Measurements from ENCODE around the gene MARCHF10. TPM values are rescaled to one million over a fixed set of nuclear protein-coding genes. Genes with fewer than 3 reads are reported as not detected.

MARCHF10 gene
- total RNA-seq, 4 donors from 2014 or later, result 2.1 TPM; not detected in 3

DNA sequence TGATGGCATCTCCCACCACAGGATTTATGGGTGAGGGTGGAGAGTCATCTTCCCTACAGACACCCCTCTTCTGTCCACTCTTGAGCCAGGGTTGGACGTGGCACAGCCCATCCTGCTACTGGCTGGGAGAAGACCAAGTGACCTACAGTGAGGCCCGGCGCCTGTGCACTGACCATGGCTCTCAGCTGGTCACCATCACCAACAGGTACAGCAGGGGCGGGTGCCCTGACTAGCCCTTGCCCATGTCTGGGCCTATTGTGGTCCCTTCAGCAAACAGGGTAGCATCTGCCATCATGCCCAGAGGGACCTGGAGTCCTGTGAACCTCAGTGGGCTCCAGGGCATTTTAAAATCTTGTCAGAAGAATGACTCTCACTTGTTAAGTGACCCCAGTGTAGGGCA is 132.4 kb downstream of the MARCHF10 start:
- intact Hi-C loops (cut with DNase I; ENCODE audit: low total_unique reads) (no loop called here), in situ Hi-C loops (cut with MboI; ENCODE audit: low pct_ligation_motif_present in 1 of 4, low pct_unique_long_range_greater_than_20kb in 1 of 4, low sequenced_read_pairs in 3 of 4) (loop anchor here in 1 of 4 donors (25.0 kb wide), 1 partner anchor 737 kb away; no protein-coding TSS in a partner anchor)
- no peak for DNase-seq
- Histone ChIP-seq H3K4me1 (no peaks in the 10 kb centered on the region), H3K27me3 (no peaks in the 10 kb centered on the region), H3K36me3 (no peaks in the 10 kb centered on the region), H3K27ac (no peak overlapping the region), H3K4me3 (no peak overlapping the region), H3K9me3 (no peaks in the 10 kb centered on the region)
- 92% methylated on average over 4 of the region's 4 CpGs; no CpG with 5 or more reads in 1 of the 2 donors for WGBS, 2 donors (ENCODE audit: low coverage in 1 of 2)
- no peak for TF ChIP-seq EP300 (IDR thresholded peaks at IDR 0.05; ENCODE audit: low read depth)

DNA sequence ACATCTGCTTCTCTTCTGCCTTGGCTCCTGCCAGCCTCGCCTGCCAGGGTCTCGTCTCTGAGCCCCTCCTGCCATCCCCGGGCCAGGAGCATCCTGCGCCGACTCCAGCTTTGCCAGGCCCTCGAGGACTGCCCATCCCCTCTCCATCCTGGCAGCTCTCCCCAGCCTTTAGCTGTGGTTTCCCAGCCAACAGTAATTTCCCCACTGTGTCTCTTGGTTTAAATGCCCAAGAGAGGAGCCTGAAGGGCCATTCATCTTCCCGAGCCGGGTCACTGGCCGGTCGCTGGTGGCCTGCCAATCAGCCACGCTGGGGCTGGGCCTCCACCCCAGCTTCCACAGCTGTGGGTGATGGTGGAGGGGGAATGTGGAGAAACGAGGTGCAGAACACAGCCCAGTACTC is 132.9 kb downstream of the MARCHF10 start:
- WGBS, 2 donors (ENCODE audit: low coverage in 1 of 2), result 70 to 79% methylated on average over 4 to 12 of the region's 12 CpGs
- H3K36me3 ChIP-seq, result no peaks in the 10 kb centered on the region
- in situ Hi-C loops (cut with MboI; ENCODE audit: low pct_ligation_motif_present in 1 of 4, low pct_unique_long_range_greater_than_20kb in 1 of 4, low sequenced_read_pairs in 3 of 4), result loop anchor here in 1 of 4 donors (25.0 kb wide), 1 partner anchor 737 kb away; no protein-coding TSS in a partner anchor
- H3K9me3 ChIP-seq, result no peaks in the 10 kb centered on the region
- intact Hi-C loops (cut with DNase I; ENCODE audit: low total_unique reads), result no loop called here
- H3K4me1 ChIP-seq, result no peaks in the 10 kb centered on the region
- H3K27ac ChIP-seq, result no peak overlapping the region
- no peak for DNase-seq
- H3K4me3 ChIP-seq, result no peak overlapping the region
- TF ChIP-seq, protein P1, sequence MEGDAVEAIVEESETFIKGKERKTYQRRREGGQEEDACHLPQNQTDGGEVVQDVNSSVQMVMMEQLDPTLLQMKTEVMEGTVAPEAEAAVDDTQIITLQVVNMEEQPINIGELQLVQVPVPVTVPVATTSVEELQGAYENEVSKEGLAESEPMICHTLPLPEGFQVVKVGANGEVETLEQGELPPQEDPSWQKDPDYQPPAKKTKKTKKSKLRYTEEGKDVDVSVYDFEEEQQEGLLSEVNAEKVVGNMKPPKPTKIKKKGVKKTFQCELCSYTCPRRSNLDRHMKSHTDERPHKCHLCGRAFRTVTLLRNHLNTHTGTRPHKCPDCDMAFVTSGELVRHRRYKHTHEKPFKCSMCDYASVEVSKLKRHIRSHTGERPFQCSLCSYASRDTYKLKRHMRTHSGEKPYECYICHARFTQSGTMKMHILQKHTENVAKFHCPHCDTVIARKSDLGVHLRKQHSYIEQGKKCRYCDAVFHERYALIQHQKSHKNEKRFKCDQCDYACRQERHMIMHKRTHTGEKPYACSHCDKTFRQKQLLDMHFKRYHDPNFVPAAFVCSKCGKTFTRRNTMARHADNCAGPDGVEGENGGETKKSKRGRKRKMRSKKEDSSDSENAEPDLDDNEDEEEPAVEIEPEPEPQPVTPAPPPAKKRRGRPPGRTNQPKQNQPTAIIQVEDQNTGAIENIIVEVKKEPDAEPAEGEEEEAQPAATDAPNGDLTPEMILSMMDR (IDR thresholded peaks at IDR 0.05), result no peak
- no peak for TF ChIP-seq POLR2AphosphoS5 (IDR thresholded peaks at IDR 0.05)
- TF ChIP-seq POLR2A (IDR thresholded peaks at IDR 0.05), result no peak
- TF ChIP-seq EP300 (IDR thresholded peaks at IDR 0.05; ENCODE audit: low read depth), result no peak
- no peaks in the 10 kb centered on the region for H3K27me3 ChIP-seq

DNA sequence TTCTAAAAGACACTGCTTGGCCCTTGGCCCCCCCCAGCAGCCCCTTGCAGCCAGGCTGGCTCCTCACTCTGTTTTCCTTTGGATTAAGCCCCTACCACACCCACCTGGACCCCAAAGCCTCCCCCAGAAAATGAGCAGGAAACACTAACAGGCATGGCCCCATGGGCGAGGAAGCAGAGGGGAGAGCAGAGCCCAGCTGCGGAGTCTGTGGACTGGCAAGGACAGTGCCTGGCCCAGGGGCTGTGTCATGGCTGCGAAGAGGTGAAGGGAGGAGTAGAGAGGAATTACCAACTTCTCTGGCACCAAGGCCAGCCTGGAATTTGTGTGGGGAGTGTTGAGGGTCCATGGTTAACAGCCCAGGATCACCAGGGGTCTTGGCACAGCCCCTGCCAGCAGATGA is 133.3 kb downstream of the MARCHF10 start:
- in situ Hi-C loops (cut with MboI; ENCODE audit: low pct_ligation_motif_present in 1 of 4, low pct_unique_long_range_greater_than_20kb in 1 of 4, low sequenced_read_pairs in 3 of 4), result loop anchor here in 1 of 4 donors (25.0 kb wide), 1 partner anchor 737 kb away; no protein-coding TSS in a partner anchor
- intact Hi-C loops (cut with DNase I; ENCODE audit: low total_unique reads), result no loop called here

DNA sequence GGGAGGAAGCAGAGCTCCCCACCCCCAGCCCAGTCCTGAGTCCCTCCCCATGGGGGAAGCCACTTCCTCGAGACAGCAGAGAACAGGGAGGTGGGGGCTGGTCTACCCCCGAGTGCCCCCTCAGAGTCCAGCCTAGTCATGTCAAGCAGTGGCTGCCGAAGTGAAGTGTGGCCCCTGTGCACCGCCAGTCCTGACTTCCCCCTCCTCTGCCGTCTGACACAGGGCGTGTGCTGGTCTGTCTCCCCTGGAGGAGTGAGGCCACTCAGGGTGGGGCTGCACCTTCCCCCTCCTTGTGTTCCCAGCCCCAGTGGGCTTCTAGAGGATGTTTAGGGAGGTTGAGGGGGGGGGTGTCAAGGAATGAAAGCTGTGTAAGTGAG is 133.8 kb downstream of the MARCHF10 start:
- Histone ChIP-seq H3K9me3 (no peaks in the 10 kb centered on the region), H3K4me1 (no peaks in the 10 kb centered on the region), H3K27me3 (no peaks in the 10 kb centered on the region), H3K4me3 (no peak overlapping the region), H3K27ac (no peak overlapping the region), H3K36me3 (no peaks in the 10 kb centered on the region)
- in situ Hi-C loops (cut with MboI; ENCODE audit: low pct_ligation_motif_present in 1 of 4, low pct_unique_long_range_greater_than_20kb in 1 of 4, low sequenced_read_pairs in 3 of 4), result no loop called here
- intact Hi-C loops (cut with DNase I; ENCODE audit: low total_unique reads), result no loop called here
- TF ChIP-seq EP300 (IDR thresholded peaks at IDR 0.05; ENCODE audit: low read depth) (no peak), POLR2AphosphoS5 (IDR thresholded peaks at IDR 0.05) (no peak), POLR2A (IDR thresholded peaks at IDR 0.05) (no peak)
- TF ChIP-seq, protein P1 (IDR thresholded peaks at IDR 0.05), result no peak
- 65% methylated on average over 6 of the region's 6 CpGs; no CpG with 5 or more reads in 1 of the 2 donors for WGBS, 2 donors (ENCODE audit: low coverage in 1 of 2)
- no peak for DNase-seq

More for the DNA sequence above, 133.3 kb downstream of the MARCHF10 start:
- WGBS, 2 donors (ENCODE audit: low coverage in 1 of 2), result 88% methylated on average over 3 of the region's 3 CpGs; no CpG with 5 or more reads in 1 of the 2 donors
- Histone ChIP-seq H3K4me1 (no peaks in the 10 kb centered on the region), H3K27ac (no peak overlapping the region), H3K36me3 (no peaks in the 10 kb centered on the region), H3K27me3 (no peaks in the 10 kb centered on the region), H3K9me3 (no peaks in the 10 kb centered on the region), H3K4me3 (no peak overlapping the region)
- DNase-seq, result no peak
- no peak for TF ChIP-seq POLR2AphosphoS5 (IDR thresholded peaks at IDR 0.05)
- no peak for TF ChIP-seq EP300 (IDR thresholded peaks at IDR 0.05; ENCODE audit: low read depth)
- no peak for TF ChIP-seq POLR2A (IDR thresholded peaks at IDR 0.05)
- TF ChIP-seq, protein P1 (IDR thresholded peaks at IDR 0.05), result no peak

All from transverse colon (tissue), 4 donors.